D721Med (cell line): Measurements from ENCODE around the gene LAX1.

Experiments
- DNase-seq: peaks from one replicate; pipeline ENCODE4 v3.0.0; 2011; ENCODE audit warnings: low spot score; ENCODE audit not compliant: insufficient read length
- FAIRE-seq: peaks from 2 replicates; lab custom pipeline; 2011; peaks lifted over from hg19 to GRCh38; lab: Jason Lieb, UNC
- CTCF ChIP-seq: IDR thresholded peaks from 2 replicates; pipeline ENCODE4 v1.5.1; 2012; ENCODE audit warnings: mild to moderate bottlenecking, control low read depth; ENCODE audit not compliant: insufficient read depth; ENCODE audit errors: missing control alignments

LAX1 gene

GRCh38 chr1:203797216-203797615 is 32.2 kb downstream of the LAX1 start:
- TF ChIP-seq CTCF: no peak
- no peak for FAIRE-seq
- DNase-seq: no peak

- no peak for FAIRE-seq
- no peak for TF ChIP-seq CTCF
- no peak for DNase-seq
Measured at GRCh38 chr1:203797948-203798655, 33.1 kb downstream of the LAX1 start.

- no peak for FAIRE-seq
- no peak for TF ChIP-seq CTCF
- DNase-seq: no peak
Measured at GRCh38 chr1:203799157-203799556, 34.2 kb downstream of the LAX1 start.

GRCh38 chr1:203799971-203800370 is 35.0 kb downstream of the LAX1 start:
- TF ChIP-seq CTCF: no peak
- DNase-seq: no peak
- FAIRE-seq: no peak

GRCh38 chr1:203805689-203806088 is 40.7 kb downstream of the LAX1 start:
- FAIRE-seq (no peak), DNase-seq (no peak)

GRCh38 chr1:203807196-203807595 is 42.2 kb downstream of the LAX1 start:
- TF ChIP-seq CTCF: no peak
- FAIRE-seq (no peak), DNase-seq (no peak)

More at GRCh38 chr1:203805689-203806088, 40.7 kb downstream of the LAX1 start:
- no peak for TF ChIP-seq CTCF

- FAIRE-seq (no peak), DNase-seq (no peak)
- TF ChIP-seq CTCF: no peak
Measured at GRCh38 chr1:203813581-203814341, 48.8 kb downstream of the LAX1 start.
